Measurements from ENCODE around the gene ALOX12.
"Not testable (repeated sequence)": the region's sequence is repeated elsewhere in the genome, so short reads cannot be mapped to it uniquely, and the experiment has no call there.

The ALOX12 gene

DNA sequence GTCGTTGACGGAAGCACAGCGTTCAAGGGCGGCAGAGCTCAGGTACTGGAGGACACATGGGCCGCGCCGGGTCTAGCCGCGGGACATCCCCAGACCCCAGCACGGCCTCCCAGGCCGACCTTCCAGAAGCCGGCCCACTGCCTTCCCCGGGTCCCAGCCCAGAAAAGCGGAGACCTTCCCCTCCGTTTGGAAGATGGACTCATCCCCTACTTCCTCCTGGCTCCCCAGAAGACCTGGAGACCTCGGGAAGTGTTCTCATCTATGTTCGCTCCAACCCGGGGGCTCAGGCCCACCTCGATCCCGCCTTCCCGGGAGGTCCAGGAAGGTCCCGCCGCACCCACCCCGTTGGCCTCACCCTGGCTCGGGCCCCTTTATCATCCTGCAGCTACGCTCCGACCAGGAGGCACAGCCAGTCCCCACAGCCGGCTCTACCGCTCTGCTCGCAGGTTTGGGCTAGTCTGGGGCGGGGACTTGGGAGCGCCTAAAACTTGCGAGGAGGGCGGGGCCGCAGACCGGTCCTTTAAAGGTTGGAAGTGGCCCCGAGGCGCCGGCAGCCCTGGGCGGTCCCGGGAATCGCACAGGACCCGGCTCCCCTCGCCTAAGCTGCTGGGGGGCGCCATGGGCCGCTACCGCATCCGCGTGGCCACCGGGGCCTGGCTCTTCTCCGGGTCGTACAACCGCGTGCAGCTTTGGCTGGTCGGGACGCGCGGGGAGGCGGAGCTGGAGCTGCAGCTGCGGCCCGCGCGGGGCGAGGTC is at the start of gene ALOX12:
TSS of gene ALOX12 (plus strand) at position 550 of the 756 bp plus-strand sequence. CDS start at position 619, 69 bp downstream.
- no peak for DNase-seq

GRCh38 chr17:6947745-6948144 is 48.1 kb upstream of the ALOX12 start:
- DNase-seq: no peak

- no peak for DNase-seq
Measured at GRCh38 chr17:6948562-6948961, 47.3 kb upstream of the ALOX12 start.

GRCh38 chr17:6948976-6949375 is 46.9 kb upstream of the ALOX12 start:
- no peak for DNase-seq

GRCh38 chr17:6950938-6951337 is 44.9 kb upstream of the ALOX12 start:
- DNase-seq: not testable (repeated sequence)

DNA sequence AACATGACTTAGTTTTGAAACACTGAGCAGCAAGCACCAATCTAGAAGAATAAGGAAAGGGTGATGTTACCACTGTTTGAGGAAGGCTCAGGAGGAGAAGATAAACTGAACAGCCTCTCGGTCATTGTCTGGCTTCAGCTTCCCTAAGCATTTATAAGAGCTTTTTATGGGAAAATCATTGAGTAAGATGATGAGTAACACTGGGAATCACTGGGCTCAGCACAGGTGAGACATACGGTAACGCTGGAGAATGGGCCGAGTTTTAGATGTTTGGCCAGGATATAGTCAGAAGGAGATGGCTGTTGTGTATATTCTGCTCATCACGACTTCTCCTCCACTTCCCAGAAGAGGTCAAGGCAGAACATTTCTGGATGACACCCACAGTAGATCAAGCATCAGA is 42.2 kb upstream of the ALOX12 start:
- DNase-seq: no peak

DNA sequence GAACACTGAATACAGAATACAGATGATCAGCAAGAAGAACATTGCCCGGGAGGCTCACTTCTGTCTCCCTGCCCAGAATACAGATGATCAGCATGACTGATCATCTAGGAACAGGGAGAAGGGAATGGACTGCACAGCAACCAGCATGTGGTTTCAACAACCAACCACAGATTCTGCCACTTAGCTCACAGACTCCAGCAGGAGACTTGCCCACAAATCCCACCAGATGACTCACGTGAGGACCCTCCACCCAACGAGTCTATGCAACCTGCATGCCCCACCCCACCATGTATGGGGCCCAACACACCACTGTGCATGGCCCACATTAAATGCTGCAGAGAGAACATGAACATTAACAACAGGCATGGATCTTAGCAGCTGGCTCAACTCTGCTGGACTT is 36.1 kb upstream of the ALOX12 start:
- DNase-seq: no peak

GRCh38 chr17:6969323-6969726 is 26.5 kb upstream of the ALOX12 start:
- no peak for DNase-seq

- DNase-seq: no peak
Measured at GRCh38 chr17:6970992-6971391, 24.9 kb upstream of the ALOX12 start.

- not testable (repeated sequence) for DNase-seq
Measured at GRCh38 chr17:6979440-6979839, 16.4 kb upstream of the ALOX12 start.

- no peak for DNase-seq
Measured at GRCh38 chr17:6981426-6981825, 14.4 kb upstream of the ALOX12 start.

- DNase-seq: no peak
Measured at GRCh38 chr17:6985266-6985665, 10.6 kb upstream of the ALOX12 start.

- no peak for DNase-seq
Measured at GRCh38 chr17:6986676-6987075, 9.2 kb upstream of the ALOX12 start.

GRCh38 chr17:6989779-6990178 is 6.1 kb upstream of the ALOX12 start:
- no peak for DNase-seq

DNA sequence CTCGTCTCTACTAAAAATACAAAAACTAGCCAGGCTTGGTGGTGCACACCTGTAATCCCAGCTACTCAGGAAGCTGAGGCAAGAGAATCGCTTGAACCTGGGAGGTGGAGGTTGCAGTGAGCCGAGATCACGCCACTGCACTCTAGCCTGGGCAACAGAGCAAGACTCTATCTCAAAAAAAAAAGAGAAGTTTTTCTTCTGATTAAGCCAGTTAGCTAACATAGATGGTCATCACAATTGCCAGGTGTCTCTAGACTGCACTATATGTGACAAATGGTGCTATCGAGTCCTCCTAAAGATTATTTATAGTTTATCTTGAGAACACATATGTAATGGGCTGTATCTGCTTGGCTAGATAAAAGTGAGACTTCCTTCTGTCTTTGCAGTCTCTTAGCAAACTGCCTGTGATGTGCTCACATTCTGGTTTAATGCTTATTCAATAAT is 2.2 kb upstream of the ALOX12 start:
- not testable (repeated sequence) for DNase-seq

GRCh38 chr17:6994118-6994598 is 1.7 kb upstream of the ALOX12 start:
- no peak for DNase-seq

- DNase-seq: no peak
Measured at GRCh38 chr17:6994666-6995256, 1.1 kb upstream of the ALOX12 start.

DNA sequence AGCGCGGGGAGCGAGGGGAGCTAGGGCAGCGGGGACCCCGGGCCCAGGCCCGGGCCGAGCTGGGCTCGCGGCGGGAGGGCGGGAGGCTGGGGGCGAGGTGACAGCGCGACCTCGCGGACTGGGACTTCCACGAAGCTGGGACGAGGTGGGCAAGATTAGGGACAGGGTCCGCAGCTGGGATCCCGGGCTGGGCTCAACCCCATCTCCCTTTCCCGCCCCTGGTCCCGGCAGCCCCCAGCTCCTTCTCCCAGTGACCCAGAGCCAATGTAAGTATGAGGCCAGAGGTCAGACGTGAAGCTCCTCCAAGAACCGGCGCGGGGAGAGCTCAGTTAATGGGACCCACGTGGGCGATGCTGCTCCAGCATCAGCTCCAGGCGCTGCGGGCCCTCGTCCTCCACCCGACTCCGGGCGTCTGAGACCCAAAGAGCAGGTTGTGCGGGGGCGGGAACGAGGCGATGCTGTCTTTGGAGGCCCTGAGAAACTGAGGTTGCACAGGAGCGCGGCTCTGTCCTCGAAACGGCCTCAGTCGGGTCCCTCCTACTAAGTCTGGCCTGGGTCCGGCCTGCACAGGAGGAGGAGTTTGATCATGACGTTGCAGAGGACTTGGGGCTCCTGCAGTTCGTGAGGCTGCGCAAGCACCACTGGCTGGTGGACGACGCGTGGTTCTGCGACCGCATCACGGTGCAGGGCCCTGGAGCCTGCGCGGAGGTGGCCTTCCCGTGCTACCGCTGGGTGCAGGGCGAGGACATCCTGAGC is 585 bp downstream of the ALOX12 start:
- no peak for DNase-seq

- DNase-seq: no peak
Measured at GRCh38 chr17:6997171-6997570, 1.3 kb downstream of the ALOX12 start.

DNA sequence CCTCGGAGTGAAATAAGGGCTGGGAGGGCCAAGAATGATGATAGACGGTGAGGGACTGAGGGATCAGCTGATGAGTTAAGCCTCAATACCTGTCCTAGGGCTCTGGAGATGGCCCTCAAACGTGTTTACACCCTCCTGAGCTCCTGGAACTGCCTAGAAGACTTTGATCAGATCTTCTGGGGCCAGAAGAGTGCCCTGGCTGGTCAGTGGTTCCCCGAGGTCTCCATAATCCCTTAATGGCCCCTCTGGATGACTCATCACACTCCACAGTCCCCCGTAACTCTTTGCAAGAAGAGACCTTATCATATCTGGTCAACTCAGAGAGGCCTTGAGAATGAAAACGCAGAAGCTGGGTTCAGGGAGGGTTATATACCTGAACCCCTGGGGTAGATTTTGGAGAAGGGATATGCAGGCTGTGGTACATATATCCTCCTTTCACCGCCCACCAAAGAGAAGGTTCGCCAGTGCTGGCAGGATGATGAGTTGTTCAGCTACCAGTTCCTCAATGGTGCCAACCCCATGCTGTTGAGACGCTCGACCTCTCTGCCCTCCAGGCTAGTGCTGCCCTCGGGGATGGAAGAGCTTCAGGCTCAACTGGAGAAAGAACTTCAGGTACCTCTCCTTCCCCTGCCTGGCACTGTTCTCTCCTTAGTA is 3.1 kb downstream of the ALOX12 start:
- no peak for DNase-seq

GRCh38 chr17:7001318-7001961 is 5.6 kb downstream of the ALOX12 start:
- no peak for DNase-seq

DNA sequence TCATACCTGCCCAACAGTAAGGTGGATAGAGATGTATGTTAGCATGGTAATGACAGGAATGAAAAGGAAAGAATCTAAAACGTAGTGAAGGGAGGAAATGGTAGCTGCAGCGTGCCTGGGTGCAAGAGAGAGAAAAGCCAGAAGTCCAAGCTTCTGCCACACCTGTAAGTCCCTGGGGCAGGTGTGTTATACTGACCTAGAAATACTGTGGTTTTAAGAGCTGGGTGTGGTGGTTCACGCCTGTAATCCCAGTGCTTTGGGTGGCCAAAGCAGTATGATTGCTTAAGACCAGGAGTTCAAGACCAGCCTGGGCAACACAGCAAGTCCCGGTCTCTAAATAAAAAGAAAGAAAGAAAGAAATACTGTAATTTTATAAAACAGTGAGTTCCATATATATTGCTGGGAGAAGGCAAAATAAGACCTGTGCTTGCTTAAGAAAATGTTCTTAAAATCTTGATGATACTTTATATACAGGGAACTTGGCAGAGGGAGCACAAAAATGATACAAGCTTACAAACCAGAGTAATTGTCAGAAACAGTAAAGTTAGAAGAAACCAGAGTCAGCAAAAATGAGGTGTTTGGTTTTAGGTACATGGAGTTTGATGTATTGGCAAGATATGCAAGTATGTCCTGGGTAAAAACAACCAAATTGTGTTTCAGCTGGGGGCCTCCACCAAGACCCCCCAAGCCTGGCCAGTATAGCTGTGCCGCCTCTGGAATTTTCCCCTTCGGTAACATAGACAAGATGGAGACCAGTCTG is 6.6 kb downstream of the ALOX12 start:
- DNase-seq: no peak

All from NCI-H526 treated with DMSO at 0.1 percent for 48 hours (cell line).